Right lung (tissue), 5 donors: ENCODE measurements around the gene OXSR1. TPM values are rescaled to one million over a fixed set of nuclear protein-coding genes. Genes with fewer than 3 reads are reported as not detected.
"Not testable (repeated sequence)": the region's sequence is repeated elsewhere in the genome, so short reads cannot be mapped to it uniquely, and the experiment has no call there.

Experiments used
- DNase-seq, 2 donors: peaks; one replicate each; pipeline ENCODE4 v3.0.0-alpha.2; 2013
- polyA plus RNA-seq, 5 donors: library from polyadenylated mRNA; unstranded; fragments of 120-200 nt; gene quantifications; one replicate each; pipeline versions ENCODE4 v1.2.1 to v1.2.3, GENCODE V29; 2013; ENCODE audit warnings: inconsistent platforms in 1 of 5, low replicate concordance in 1 of 5; ENCODE audit not compliant: insufficient read length in 5 of 5, insufficient read depth in 1 of 5

OXSR1 gene
- polyA plus RNA-seq, 5 donors = 35.9 to 56.0 (median 44.9) TPM

DNA sequence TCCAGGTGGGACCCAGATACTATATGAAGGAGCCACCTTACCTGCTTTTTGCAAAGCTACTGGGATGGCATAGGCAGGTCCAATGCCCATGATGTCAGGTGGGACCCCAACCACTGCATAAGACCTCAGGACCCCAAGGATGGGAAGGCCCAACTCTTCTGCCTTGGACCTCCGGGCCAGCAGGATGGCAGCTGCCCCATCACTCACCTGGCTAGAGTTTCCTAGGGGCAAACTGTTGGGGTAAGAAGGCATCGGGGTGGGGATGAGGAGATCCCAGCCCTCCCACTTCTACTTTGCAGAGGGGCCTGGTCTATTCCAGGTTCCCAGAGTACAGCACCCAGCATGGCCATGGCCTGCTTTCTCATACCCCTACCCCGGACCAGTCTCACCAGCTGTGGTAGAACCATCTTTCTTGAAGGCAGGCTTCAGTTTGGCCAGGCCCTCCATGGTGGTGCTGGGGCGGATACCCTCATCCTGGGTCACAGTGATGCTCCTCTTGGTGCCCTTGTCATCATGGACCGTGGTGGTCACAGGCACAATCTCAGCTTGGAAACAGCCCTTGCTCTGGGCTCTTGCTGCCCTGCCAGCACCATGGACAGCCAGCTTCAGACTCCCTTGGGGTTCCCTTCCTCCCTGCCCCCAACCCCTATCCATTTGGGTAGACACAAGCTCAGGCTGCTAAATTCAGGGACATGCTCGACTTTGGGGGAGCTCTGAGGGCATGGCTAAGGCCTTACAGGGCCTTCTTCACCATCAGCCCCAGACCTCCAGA lies 39.0 kb upstream of the OXSR1 start:
- DNase-seq = no peak

GRCh38 chr3:38127611-38128302 lies 37.6 kb upstream of the OXSR1 start:
- no peak for DNase-seq

DNA sequence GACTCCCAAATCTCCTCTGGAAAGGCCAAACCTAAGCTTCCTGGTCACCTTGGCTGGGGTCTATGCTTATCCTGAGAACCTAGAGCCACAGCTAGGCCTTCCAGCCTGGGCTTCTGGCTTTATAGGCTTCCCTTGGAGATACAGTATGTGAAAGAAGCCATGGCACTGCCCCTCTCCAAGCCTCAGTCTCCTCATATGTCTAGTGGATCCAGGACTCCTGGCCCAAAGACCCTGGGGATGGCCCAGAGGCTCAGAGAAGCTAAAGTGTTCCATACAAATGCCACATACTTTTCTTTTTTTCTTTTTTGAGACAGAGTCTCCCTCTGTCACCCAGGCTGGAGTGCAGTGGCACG lies 37.1 kb upstream of the OXSR1 start:
- no peak for DNase-seq

GRCh38 chr3:38129058-38129457 lies 36.3 kb upstream of the OXSR1 start:
- DNase-seq = no peak

DNA sequence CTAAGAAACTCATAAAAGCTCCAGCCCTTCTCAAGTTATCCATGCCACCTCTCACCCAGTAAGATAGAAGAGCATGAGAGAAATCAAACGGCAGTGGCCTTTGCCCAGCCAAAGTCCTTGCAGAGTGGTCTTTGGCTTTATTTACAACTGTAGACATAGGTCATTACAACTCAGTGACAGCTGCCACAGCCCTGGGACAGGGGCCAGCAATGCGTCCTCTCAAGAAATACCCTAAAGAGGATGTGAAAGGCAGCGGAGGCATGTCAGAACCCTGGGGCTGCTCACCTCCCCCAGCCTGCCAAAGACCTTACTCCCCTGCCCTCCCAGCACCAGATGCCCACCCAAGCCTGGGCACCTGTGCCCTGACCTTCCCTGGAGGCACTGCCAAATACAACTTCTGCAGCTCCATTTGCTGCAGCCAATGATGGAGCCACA lies 34.7 kb upstream of the OXSR1 start:
- no peak for DNase-seq

DNA sequence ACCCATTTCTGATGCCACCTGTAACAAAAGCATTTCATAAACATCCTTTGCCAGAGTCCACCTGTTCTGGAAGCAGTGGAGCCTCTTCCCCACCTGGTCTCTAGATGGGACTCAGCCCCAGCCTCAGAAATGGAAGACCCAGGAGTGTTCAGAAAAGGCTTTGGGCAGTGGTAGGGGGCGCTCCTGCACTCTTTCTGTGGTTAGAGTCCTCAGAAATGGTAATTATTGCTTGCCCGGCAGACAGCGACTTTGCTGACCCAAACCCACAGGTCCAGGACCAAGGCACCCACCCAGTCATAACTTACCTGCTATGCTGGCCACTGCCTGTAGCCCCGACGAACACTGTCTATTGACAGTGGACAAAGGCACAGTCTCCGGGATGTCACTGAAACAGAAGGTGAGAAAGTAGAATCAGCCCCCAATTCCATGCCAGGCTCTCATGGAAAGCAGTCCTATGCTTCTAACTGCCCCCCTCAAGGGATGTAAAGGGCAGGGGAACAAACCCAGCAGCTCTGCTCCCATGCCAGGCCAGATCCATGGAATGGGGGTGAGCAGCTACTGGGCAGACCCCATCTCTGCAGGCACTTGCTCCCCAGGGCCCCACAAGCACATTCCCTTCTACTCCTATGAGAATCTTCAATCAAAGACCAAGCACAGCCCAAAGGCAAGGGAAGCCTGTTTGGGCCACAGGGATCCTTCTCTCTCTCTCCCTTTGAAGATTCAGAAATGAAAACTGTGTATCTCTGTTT lies 33.5 kb upstream of the OXSR1 start:
- DNase-seq = no peak

GRCh38 chr3:38133209-38133556 lies 32.2 kb upstream of the OXSR1 start:
- DNase-seq = no peak

DNA sequence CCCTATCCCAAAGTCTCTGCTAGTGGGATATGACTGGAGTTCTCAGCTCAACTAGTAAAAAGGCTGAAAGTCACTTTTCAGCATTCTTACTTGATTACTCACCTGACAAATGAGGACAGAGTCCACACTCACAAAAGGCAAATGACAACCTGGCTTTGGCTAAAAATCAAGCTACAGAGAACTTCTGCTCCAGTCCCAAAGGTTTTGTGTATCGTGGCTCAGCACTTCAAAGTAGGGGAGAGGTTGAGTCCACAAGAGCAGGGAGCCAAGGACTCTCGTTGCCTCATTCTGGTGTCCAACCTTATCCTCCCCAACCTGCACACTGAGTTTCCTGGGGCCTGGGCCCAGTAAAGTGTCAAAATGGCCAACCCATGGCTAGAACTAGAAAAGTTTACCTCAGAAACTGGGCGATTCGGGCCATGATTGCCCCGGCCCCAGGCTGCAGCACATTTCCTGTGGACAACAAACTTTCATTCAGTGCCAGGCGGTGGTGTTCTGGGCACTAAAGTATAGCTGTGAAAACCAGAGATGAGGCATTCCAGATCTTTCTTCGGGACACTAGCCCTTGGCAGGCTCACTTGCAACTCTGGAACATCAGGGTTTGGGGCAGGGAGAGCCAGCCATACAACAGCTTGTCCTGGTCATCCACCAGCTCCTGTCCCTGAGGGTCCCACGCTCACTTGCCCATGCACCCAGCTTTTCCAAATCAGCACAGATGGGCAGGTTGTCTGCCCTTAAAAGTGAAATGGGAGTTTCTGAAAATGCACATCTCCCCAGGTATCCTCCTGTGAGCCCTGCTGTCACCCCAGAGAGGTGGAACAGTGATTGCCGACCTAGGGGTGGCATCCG lies 31.6 kb upstream of the OXSR1 start:
- no peak for DNase-seq

DNA sequence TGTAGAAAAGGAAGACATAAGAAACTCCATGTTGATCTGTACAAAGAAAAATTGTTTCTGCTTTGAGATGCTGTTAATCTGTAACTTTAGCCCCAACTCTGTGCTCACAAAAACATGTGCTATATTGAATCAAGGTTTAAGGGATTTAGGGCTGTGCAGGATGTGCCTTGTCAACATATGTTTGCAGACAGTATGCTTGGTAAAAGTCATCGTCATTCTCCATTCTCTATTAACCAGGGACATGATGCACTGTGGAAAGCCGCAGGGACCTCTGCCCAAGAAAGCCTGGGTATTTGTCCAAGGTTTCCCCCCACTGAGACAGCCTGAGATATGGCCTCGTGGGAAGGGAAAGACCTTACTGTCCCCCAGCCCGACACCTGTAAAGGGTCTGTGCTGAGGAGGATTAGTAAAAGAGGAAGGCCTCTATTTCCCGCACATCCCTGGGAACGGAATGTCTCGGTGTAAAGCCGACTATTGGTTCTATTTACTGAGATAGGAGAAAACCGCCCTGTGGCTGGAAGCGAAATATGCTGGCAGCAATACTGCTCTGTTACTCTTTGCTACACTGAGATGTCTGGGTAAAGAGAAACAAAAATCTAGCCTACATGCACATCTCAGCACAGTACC lies 30.7 kb upstream of the OXSR1 start:
- DNase-seq = not testable (repeated sequence)

GRCh38 chr3:38135621-38136277 lies 29.6 kb upstream of the OXSR1 start:
- DNase-seq = not testable (repeated sequence)

- peak in 1 of 2 donors; percentile 31 for DNase-seq
Observed at GRCh38 chr3:38136393-38136776, 29.0 kb upstream of the OXSR1 start.

- peak; percentile 97 to 99 for DNase-seq
Observed at GRCh38 chr3:38136777-38137614, 28.3 kb upstream of the OXSR1 start, which contains the start of gene ACAA1. Gene ACAA1 (minus strand): TSS chr3:38137127. CDS start chr3:38137035, 92 bp downstream.

DNA sequence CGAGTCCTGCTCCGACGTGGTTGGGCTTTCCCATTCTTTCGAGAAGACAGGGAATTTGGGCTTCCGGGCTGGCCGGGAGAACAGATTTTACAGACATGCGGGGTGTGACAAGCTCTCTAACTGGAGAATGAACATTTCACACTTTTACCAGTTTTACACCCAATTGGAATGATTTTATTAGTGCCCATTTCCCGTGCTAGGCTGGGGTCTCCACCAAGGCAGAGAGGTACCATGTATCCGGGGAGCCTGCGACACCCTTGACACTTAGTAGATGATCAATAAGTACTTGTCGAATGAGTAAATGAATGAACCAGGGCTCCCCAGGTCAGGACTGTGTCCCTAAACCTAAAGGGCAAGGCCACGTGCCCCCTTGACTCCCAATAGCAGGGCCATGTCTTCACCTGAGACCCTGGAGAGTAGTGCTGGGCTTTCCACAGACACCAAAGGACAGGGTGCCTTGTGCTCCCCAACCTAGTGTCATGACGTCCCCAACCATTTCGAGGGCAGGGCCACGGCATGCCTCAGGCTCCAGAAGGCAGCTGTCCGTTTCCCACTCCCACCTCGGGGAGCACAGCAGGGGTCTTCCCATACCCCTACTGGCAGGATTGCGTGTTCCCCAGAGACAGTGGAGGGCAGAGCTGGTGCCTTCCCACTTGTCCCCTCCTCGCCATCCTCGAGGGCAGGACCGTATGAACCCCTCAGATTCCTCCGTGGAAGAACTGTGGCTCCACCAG lies 27.6 kb upstream of the OXSR1 start:
- DNase-seq = peak in 1 of 2 donors; percentile 17

DNA sequence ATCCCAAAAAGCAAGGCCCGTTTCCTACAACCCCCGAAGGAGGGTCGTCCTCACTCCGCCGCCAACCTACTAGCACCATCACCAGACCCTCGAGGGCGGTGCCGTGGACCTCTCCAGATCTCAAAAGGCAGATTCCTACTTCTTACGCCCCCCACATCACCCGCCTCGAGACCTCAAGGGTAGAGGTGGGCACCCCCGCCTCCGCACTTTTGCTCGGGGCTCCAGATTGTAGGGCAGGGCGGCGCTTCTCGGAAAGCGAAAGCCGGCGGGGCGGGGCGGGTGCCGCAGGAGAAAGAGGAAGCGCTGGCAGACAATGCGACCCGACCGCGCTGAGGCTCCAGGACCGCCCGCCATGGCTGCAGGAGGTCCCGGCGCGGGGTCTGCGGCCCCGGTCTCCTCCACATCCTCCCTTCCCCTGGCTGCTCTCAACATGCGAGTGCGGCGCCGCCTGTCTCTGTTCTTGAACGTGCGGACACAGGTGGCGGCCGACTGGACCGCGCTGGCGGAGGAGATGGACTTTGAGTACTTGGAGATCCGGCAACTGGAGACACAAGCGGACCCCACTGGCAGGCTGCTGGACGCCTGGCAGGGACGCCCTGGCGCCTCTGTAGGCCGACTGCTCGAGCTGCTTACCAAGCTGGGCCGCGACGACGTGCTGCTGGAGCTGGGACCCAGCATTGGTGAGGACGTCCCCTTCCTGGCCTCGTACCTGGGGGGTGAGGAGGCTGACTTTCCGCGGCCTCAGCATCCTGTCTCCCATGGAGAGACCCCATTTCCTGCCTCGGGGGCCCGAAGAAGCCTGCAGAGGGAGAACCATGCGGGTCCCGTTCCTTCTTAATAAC lies 26.8 kb upstream of the OXSR1 start, which contains the start of gene MYD88:
TSS of gene MYD88 (plus strand) at position 313 of the 842 bp plus-strand sequence. CDS start at position 353, 40 bp downstream.
- DNase-seq = peak; percentile 58 to 68

DNA sequence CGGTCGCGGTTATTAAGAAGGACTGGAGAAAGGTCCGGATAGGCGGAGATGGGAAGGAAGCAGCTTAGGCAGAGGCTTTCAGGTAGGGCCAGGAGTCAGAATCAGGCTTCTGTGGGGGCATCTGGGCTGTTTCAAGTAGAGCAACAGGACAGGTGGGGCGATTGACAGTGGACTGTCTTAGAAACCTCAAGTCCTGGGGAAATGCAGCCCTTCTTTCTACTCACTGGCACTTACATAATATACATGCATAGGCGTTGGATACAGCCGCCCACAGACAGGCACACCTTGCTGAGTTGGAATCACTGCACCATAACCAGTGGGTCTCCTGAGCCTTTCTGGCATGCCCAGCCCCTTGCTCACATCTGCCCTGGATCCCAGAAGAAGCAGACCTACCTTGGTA lies 26.1 kb upstream of the OXSR1 start:
- DNase-seq = no peak

DNA sequence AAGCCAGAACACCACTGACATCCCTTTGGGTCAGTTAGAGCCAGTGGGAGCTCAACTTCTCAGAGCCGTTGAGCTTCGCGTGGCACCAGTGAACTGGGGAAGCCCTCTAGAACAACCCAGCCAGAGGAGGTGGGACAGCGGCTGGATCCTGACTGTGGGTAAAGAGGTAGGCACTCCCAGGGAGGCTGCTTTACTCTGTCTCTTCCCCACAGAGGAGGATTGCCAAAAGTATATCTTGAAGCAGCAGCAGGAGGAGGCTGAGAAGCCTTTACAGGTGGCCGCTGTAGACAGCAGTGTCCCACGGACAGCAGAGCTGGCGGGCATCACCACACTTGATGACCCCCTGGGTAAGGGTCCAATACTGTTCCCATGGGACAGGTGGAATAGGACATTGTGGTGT lies 25.7 kb upstream of the OXSR1 start:
- DNase-seq = no peak

- DNase-seq = no peak
Observed at GRCh38 chr3:38140326-38141172, 24.8 kb upstream of the OXSR1 start.
